Measurements from ENCODE around the gene INTS1.

DNA sequence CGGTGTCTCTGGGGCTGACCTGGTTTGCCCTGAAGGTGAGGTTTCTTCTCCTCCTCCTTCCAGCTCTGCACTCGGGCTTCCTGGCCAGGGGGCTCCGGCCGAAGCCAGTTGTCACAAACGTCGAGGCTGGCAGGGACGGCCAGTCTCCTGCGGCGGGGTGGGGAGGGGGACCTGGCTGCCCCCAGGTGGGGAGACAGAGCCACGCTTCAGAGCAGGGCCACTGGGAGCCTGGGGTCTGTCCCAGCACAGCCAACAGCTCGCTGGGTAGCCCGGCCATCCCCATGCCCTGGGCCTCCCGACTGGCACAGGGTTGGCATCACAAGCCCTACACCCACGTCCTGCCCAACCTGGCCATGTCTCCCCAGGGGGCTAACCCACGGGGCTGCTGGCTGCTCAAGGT is 65.4 kb downstream of the INTS1 start:
- no peak for TF ChIP-seq FOS (IDR thresholded peaks at IDR 0.05; ENCODE audit: borderline replicate concordance, extremely low read depth, insufficient read length)
- no peak for TF ChIP-seq POU2F2 (IDR thresholded peaks at IDR 0.05; ENCODE audit: borderline replicate concordance, low read depth, low read length)
- TF ChIP-seq CTCF (IDR thresholded peaks at IDR 0.05 in 2 of 3, conservative IDR thresholded peaks at IDR 0.05 in 1 of 3; ENCODE audit: control insufficient read depth in 2 of 3, extremely low read depth in 1 of 3, insufficient read depth in 1 of 3, low read depth in 3 of 3, low read length in 3 of 3) = no peak
- no peak for TF ChIP-seq MEF2A (IDR thresholded peaks at IDR 0.05; ENCODE audit: insufficient read depth, low read depth, low read length)
- TF ChIP-seq RAD21 (IDR thresholded peaks at IDR 0.05; ENCODE audit: insufficient read depth, low read depth, low read length) = no peak
- no peak for TF ChIP-seq ETV6 (conservative IDR thresholded peaks at IDR 0.05 in 1 of 2, IDR thresholded peaks at IDR 0.05 in 1 of 2; ENCODE audit: borderline replicate concordance in 1 of 2, low read depth in 1 of 2)
- no peak for TF ChIP-seq NRF1 (conservative IDR thresholded peaks at IDR 0.05; ENCODE audit: low read depth, low read length)
- no peak for TF ChIP-seq POLR2A (IDR thresholded peaks at IDR 0.05; ENCODE audit: low read depth, low read length)
- TF ChIP-seq, protein P1, sequence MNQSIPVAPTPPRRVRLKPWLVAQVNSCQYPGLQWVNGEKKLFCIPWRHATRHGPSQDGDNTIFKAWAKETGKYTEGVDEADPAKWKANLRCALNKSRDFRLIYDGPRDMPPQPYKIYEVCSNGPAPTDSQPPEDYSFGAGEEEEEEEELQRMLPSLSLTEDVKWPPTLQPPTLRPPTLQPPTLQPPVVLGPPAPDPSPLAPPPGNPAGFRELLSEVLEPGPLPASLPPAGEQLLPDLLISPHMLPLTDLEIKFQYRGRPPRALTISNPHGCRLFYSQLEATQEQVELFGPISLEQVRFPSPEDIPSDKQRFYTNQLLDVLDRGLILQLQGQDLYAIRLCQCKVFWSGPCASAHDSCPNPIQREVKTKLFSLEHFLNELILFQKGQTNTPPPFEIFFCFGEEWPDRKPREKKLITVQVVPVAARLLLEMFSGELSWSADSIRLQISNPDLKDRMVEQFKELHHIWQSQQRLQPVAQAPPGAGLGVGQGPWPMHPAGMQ (IDR thresholded peaks at IDR 0.05; ENCODE audit: borderline replicate concordance) = no peak
- TF ChIP-seq, protein P2, sequence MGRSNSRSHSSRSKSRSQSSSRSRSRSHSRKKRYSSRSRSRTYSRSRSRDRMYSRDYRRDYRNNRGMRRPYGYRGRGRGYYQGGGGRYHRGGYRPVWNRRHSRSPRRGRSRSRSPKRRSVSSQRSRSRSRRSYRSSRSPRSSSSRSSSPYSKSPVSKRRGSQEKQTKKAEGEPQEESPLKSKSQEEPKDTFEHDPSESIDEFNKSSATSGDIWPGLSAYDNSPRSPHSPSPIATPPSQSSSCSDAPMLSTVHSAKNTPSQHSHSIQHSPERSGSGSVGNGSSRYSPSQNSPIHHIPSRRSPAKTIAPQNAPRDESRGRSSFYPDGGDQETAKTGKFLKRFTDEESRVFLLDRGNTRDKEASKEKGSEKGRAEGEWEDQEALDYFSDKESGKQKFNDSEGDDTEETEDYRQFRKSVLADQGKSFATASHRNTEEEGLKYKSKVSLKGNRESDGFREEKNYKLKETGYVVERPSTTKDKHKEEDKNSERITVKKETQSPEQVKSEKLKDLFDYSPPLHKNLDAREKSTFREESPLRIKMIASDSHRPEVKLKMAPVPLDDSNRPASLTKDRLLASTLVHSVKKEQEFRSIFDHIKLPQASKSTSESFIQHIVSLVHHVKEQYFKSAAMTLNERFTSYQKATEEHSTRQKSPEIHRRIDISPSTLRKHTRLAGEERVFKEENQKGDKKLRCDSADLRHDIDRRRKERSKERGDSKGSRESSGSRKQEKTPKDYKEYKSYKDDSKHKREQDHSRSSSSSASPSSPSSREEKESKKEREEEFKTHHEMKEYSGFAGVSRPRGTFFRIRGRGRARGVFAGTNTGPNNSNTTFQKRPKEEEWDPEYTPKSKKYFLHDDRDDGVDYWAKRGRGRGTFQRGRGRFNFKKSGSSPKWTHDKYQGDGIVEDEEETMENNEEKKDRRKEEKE (IDR thresholded peaks at IDR 0.05) = no peak

Measured in GM12878 (cell line).